ENCODE results near the gene MACROD2.

Gene MACROD2

GRCh38 chr20:15576411-15576810 lies 1581.1 kb downstream of the MACROD2 start:
- DNase-seq: no peak

DNA sequence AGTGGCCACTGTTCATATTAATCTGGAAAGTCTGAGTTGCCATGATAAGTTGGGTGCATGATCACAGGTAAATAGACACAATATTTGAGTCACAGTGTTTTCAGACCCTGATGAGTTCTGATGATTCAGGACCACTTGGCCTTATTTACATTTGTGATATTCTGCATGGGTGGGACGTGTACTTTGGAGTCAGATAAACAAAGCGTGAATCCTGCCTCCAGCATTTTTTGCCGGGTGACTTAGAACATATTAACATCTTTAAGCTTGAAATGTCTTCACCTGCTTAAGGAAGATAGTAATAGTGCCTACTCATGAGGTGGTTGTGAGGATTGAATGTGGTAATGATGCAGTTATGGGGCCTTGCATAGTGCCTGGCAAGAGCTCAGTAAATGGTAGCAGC lies 1582.8 kb downstream of the MACROD2 start:
- no peak for DNase-seq

GRCh38 chr20:15579688-15580087 lies 1584.4 kb downstream of the MACROD2 start:
- DNase-seq: no peak

GRCh38 chr20:15582146-15582760 lies 1586.9 kb downstream of the MACROD2 start:
- DNase-seq: no peak

- no peak for DNase-seq
Measured at GRCh38 chr20:15584507-15584906, 1589.2 kb downstream of the MACROD2 start.

- no peak for DNase-seq
Measured at GRCh38 chr20:15593081-15593480, 1597.8 kb downstream of the MACROD2 start.

- no peak for DNase-seq
Measured at GRCh38 chr20:15594158-15594695, 1598.9 kb downstream of the MACROD2 start.

DNA sequence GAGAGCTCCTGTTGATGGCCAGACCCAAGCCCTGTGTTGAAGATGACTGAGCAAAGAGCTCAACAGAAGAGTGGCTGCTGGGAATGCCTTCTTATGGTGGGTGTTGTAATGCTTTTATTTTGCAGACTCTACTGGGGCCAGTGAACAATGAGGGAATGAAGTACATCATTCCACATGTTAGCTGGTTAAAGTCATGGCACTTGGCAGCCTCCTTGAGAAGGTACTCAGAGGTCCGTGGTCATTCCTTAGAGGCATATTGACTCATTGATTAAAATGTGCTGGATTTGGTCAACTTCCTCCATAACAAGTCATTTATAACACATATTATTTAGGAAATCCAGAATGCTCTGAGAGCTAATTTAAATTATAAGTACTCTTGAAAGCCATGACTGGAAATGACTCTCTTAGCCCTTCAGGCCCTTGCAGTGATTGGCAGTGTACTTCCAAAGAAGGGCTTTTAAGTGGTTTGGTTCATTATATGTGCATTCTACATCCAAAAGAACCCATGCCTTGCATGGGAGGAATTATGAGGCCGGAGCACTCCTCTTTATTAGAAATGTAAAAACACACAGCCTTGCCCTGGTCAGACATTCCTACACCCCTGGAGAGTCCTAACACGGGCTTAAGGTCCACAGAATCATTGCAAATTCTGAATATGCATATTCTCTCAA lies 1601.0 kb downstream of the MACROD2 start:
- no peak for DNase-seq

GRCh38 chr20:15597306-15597705 lies 1602.0 kb downstream of the MACROD2 start:
- no peak for DNase-seq

- DNase-seq: no peak
Measured at GRCh38 chr20:15599961-15600360, 1604.6 kb downstream of the MACROD2 start.

- DNase-seq: no peak
Measured at GRCh38 chr20:15600565-15600964, 1605.2 kb downstream of the MACROD2 start.

DNA sequence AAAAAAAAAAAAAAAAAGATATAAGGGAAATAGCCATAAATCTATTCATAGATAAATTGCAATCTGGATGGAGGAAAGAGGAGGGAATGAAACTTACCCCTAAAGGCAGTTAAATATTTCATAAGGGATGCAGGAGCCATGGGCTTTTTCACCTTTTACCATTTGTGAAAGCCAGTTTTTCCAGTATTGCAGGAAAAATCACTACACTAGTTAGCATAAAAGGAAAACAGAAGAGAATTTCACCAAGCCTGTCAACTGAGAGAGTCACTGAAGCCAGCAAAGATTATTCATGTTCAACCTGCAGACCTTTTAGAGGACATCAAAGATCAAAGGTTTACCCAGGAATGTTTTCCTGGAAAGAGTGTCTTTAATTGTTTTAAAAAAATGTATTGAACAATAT lies 1608.2 kb downstream of the MACROD2 start:
- no peak for DNase-seq

- DNase-seq: peak in 1 of 2 donors; percentile 42
Measured at GRCh38 chr20:15603978-15604805, 1608.9 kb downstream of the MACROD2 start.

- no peak for DNase-seq
Measured at GRCh38 chr20:15609921-15610320, 1614.6 kb downstream of the MACROD2 start.

GRCh38 chr20:15610787-15611186 lies 1615.5 kb downstream of the MACROD2 start:
- no peak for DNase-seq

- no peak for DNase-seq
Measured at GRCh38 chr20:15611541-15611940, 1616.2 kb downstream of the MACROD2 start.

- no peak for DNase-seq
Measured at GRCh38 chr20:15612198-15612597, 1616.9 kb downstream of the MACROD2 start.

DNA sequence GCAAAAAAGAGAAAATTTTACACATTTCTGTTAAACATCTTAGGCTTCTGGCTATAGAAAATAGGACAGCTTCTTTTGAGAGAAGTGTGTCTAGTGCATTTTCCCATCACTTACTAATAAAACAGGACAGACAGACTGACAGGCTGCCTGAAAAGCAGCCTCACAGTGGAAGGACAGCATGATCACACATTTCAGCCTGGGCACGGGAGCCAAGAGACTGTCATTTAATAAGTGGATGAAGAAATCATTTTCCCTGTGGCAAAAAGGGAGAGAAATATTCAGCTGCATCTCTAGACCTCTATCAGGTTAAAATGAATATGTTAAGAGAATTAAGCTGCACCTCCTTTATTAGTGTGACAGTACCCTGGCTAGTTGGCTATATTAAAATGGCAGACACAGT lies 1617.5 kb downstream of the MACROD2 start:
- no peak for DNase-seq

- no peak for DNase-seq
Measured at GRCh38 chr20:15613530-15613929, 1618.2 kb downstream of the MACROD2 start.

- DNase-seq: no peak
Measured at GRCh38 chr20:15616626-15617025, 1621.3 kb downstream of the MACROD2 start.

DNA sequence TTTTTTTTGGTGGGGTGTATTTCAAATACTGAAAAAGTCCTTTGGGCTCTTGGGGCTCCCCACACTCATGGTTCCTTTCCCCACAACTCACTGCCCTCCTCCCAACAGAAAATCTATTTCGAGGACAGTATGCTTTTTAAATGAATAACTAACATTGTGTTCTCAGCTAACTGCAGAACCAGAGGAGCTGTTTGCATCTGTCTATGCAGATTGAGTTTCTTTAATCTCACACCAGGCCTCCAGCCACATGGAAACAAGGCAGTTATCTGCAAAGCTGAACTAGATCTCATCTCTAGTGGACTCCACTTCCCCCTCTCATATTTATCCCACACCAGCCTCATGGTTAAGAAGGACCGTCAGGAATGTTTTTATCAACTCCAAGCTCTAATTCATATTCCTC lies 1622.8 kb downstream of the MACROD2 start:
- DNase-seq: no peak

- no peak for DNase-seq
Measured at GRCh38 chr20:15618912-15619311, 1623.6 kb downstream of the MACROD2 start.

DNA sequence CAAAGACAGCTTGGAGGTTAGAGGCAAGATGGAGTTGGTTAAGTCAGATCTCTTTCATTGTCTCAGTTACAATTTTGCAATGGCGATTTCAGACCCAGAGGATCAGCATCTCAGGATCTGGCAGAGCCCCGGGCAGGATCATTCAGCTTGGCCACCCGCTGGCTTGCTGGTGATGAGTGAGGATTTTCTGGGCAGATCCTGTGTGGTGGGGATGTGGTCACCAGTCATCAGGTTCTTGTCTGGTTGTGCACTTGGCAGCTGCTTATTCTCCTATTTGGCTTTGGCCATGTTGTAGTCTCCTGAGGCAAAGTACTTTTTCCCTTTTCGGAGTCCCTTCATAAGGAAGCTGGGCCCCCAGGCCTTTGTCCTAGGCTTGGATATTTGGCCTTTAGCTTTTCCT lies 1624.0 kb downstream of the MACROD2 start:
- no peak for DNase-seq

DNA sequence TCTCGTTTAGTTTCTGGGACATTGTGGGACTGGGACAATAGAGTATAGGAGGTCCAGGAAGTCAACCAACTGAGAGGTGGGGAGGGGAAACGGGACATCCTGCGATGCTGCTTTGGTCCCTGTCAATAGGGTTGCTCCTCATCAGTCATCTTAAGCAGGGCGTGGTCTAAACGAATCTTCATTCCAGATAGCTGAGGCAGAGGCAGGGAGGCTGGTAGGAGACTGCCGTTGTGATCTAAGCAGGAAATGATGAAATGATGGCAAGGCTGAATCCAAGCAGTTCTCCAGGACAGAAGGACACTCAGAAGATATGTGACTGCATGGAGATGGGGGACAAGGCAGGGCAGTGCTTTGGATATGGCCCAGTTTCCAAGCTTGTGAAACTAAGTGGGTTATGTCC lies 1624.5 kb downstream of the MACROD2 start:
- DNase-seq: no peak

All from hippocampal formation (tissue), 2 donors.